GM19328 (cell line): ENCODE measurements around the gene STRIP2.
"Not testable (repeated sequence)": the region's sequence is repeated elsewhere in the genome, so short reads cannot be mapped to it uniquely, and the experiment has no call there.

ENCODE experiments used
- ATAC-seq: cut with Tn5 transposase; IDR thresholded peaks from one replicate; pipeline ENCODE4 v1.9.1; 2021; ENCODE audit warnings: mild to moderate bottlenecking, moderate library complexity; ENCODE audit not compliant: unreplicated experiment

Gene STRIP2

DNA sequence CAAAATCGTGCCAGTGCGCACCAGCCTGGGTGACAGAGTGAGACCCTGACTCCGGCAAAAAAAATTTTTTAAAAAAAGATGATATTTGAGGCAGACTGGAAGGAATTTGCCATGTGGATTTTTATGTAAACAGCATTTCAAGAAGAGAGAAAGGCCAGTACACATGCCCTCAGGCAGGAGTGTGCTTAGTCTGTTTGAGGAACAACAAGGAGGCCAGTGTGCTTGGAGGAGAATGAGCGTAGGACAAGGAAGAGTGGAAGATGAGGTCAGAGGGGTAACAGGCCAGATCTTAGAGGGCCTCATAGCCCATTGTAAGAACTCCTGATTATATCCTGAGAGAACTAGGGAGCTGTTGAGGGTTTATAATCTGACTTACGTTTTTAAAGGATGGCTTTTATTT lies 17.2 kb upstream of the STRIP2 start:
- ATAC-seq = no peak

DNA sequence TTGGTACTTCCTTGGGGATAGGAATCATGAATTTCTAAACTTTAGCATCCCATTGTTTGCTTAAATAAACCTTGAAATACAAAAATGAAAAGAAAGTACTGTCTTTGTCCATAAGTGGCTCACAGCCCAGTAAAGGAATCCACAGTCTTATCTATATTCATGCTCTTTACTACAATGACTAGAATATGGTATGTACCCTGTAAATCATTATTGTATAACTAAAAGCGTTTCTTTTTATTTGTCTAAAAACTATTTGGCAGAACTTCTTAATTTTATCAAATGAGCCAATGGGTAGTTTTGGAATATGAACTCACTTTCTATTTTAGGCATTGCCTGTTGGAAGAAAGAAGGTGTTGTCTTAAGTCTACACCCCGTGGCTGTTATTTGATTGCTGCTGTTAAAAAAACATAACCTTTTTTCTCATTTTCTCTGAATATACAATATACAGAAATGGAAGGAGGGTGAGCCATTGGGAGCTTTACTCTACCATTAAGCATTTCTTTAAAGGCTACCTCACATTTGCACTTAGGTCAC lies 12.4 kb upstream of the STRIP2 start:
- ATAC-seq = no peak

DNA sequence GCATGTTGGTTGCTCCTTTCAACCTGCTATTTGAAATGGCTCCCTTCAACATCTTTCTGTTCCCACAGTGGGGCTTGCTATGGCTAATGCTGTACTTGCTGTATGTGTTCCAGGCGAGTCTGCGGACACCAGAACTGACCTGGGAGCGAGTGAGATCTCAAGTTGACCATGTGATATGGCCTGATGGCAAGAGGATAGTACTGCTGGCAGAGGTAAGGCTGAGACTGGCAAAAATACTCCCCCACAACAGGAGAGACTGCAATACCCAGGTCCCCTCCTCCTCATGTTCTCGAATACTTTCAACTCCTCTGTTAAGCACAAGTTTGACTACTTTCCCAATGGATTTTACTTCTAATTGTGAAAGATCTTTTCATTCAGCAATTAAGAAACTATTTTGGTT lies 11.5 kb upstream of the STRIP2 start:
- ATAC-seq = no peak

DNA sequence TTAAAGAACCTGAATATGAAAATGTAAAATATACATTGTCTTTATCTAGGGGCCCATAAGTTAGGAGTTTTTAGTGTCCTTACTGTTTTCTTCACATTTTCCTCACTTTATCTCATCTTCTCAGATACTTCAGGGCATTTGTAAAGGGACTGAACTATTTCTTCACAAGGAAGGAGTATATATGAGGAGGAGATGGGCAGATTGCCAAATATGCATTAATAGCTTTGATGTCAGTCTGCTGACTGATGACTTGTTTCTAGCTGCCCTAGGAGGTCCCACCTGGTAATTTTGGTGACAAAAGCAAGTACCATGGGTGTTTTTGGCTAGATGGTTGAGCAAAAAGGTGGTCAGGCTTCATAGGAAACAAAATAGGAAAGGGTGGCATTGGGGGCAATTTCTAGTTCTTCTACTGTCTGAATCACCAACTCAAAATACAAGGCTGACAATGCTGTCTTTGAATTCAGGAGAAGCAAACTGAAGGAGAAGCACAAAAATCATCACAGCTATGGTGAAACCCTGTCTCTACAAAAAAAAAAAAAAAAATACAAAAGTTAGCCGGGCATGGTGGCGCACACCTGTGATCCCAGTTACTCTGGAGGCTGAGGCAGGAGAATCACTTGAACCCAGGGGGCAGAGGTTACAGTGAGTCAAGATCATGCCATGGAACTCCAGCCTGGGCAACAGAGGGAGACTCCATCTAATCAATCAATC lies 10.4 kb upstream of the STRIP2 start:
- no peak for ATAC-seq

DNA sequence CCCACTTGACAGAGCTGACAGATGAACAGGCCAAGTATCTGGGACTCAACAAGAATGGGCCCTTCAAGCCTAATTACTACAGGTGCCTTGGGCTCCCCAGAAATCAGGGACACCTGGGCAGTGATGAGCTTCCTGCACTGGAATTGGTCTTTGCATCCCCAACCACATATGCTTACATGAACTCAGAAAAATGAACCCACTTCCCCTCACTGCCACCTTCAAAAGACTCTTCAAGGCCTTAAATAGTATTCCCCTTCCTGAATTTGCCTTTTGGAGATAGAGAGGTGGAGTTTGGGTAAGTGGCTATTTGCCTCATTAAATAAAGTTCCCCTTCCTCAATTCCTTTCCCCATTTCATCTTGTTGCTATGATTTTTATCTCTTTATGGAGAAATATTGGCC lies 7.8 kb upstream of the STRIP2 start:
- no peak for ATAC-seq

DNA sequence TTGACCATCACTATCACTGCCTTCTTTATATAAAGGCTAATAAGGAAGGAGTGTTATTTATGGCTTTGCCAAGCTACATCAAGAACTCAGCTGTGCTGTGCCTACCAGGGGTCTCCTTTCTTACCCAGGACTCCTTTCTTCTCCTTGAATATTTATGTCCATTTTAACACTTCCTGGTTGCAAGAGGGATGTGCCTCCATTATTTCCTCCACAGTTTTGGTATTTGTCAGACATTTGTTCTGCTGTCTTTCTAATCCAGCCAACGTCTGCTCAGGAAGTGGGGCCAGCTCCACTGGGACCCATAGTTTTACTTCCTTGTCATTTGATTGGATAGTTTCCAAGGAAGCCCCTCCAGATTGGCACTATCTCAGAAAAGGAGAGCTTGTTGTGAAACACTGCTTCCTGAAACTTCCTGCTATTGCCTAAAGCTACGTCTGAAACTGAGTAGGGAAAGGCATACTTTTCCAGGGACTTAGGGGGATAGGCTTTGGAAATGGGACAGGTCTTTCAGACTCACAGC lies 6.6 kb upstream of the STRIP2 start:
- no peak for ATAC-seq

DNA sequence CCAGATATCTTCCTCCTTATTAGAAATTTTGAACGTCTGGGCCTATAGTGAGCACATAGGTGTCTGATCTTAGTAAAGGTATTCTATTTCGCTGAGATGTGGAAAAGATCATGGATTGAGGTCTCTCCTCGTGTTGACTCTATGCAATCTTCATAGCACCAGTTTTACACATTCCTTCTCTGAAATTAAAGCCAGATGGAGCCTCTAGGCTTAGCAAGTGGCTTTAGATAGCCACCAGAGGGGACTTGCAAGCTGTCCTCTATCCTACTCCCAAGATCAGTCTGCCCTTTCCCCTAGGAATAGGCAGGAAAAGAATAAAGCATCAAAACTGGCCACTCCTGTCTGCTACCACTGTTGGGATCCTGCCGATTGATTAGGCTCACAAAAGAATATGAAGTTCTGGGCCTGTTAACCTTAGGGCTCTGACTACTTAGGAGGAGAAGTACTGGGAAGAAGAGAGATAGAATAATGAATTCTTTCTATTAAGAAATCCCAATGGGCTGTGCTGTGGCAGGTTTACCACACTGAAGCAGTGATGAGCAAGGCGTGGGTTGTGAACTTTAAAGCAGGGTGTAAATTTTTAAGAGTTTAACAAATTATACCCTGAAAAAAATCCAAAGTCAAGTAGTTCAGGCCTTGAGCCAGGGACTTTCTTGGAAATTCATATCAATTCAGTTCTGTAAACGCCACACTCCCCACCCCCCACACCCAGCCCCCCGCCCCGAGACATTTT lies 2.2 kb upstream of the STRIP2 start:
- no peak for ATAC-seq

DNA sequence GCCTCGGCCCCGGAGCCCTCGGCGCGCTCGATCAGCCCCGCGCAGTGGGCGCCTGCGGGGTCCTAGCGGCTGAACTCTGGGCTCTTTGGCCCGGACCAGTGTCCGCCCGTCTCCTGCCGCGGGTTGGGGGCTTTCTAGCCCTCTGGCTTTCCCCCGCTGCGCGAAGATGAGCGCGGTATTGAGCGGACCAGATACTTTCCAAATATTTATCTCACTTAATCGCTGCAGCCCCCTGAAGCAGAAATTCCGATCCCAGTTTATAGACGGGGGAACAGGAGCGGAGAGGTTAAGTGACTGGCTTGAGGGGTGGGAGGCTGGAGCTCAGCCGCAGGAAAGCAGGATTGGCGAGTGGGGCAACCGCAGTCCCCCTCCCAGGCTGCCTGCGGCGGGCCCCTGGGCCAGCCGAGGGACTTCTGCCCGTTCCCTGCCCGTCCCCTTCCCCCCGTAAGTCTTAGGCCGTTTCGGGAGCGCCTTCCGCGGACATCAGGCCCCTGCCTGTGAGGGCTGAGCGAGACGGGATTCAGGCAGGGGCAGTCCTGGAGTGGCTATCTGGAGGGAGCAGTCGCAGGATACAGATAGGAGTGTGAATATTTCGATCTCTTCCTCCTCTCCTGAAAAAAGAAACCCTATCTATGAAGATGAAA lies 565 bp downstream of the STRIP2 start:
- ATAC-seq = no peak

DNA sequence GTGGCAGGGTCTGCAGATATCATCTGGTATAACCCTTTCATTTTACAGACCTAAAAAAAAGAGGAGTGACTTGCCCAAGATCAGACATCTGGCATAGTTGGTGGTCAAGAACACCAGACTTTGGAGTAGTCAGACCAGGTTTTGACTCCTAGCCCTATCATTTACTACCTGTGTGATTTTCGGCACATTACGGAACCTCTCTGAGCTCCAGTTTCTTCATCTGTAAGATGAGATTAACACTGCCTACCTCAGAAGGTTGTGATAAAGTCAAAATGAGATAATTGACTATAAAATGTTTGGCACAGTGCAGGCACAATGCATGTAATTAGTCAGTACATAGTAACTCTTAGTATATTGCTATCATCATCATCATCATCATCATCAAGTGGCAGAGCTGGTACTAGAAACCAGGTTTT lies 1.2 kb downstream of the STRIP2 start:
- ATAC-seq = no peak

DNA sequence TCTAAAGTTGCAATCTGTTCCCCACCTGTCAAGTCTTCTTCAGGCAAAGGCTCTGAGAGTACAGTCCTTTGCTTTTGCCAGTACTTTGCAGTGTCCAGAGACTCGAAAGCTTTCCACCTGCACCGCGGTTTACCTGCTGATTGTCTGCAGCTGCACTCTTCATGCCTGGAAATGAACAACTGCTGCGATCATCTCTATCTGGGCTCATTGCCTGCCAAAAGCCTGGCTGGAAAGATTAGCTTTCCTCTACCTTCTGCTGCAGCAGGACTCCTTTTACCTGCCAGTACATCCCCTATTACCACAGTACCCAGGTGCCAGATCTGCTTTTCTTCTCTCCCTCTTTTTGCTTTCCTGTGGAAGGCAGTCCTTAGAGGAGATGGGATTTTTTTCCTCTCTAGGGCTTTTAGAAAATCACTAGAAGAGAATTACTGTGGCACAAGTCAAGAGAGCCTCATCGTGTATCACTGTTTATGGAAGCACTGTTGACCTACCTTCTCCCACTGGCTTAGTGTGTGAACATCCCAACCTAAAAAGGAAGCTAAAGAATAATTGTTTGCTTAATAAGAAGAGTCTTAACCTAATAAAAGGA lies 2.2 kb downstream of the STRIP2 start:
- ATAC-seq = no peak

DNA sequence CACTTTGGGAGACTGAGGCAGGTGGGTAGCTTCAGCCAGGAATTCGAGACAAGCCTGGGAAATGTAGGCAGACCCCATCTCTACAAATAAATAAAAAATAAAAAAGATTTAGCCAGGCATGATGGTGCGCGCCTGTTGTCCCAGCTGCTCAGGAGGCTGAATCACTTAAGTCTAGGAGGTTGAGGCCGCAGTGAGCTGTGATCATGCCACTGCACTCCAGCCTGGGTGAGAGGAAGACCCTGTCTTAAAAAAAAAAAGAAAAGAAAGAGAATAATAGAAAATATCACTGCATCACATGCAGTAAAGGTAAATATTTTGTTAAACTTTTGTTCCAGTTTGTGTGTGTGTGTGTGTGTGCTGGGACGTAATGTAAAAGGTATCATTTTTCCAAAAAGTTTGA lies 3.0 kb downstream of the STRIP2 start:
- no peak for ATAC-seq

DNA sequence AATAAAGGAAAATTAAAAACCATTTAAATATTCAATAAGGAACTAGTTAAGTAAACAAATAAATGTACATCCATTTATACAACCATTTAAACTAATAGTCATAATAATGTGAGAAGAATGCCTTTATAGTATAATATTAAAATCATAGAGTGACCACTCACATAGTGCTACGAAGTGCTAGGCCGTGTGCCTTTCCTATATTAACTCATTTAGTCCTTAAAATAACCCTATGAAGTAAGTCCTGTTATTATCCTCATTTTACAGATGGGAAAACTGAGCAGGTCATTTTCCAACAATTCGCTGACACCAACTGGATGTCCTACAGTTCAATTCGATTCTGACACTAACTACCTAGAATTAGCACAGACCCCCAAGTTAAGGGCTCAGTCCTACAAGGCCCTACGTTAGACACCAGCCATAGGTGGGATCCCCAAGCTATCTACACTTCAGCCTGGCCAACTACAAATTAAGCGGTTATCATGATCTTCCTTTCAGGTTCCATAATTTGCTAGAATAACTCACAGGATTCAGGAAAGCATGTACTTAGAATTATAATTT lies 4.1 kb downstream of the STRIP2 start:
- no peak for ATAC-seq

DNA sequence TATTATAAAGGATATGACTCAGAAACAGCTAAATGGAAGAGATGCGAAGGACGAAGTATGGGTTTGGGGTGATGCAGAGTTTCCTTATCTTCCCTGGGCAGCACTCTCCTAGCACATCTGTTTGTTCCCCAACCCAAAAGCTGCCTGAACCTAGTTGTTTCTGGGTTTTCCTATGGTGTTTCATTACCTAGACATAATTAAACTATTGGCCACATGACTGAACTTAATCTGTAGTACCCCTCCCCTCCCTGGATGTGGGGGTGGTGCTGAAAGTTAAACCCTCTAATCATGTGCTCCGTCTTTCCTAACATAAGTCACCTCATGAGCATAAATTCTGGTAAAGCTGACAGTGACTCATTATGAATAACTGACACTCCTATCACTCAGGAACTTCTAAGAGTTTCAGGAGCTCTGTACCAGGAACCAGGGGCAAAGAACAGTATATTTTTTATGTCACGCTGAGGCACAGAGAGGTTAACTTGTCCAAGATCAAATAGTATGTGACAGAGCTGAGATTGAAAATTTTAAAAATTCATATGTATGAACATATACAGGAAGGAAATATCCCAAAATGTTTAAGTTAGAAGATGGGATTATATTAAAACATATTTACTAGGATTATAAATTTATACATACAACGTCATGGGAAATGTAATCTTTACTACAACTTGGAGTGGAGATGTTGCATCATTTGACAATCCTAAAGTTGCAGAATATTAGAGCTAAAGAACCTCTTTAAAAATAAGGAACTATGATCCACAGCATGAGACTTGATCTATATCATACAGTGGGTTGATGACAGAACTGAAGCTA lies 4.8 kb downstream of the STRIP2 start:
- ATAC-seq = no peak

DNA sequence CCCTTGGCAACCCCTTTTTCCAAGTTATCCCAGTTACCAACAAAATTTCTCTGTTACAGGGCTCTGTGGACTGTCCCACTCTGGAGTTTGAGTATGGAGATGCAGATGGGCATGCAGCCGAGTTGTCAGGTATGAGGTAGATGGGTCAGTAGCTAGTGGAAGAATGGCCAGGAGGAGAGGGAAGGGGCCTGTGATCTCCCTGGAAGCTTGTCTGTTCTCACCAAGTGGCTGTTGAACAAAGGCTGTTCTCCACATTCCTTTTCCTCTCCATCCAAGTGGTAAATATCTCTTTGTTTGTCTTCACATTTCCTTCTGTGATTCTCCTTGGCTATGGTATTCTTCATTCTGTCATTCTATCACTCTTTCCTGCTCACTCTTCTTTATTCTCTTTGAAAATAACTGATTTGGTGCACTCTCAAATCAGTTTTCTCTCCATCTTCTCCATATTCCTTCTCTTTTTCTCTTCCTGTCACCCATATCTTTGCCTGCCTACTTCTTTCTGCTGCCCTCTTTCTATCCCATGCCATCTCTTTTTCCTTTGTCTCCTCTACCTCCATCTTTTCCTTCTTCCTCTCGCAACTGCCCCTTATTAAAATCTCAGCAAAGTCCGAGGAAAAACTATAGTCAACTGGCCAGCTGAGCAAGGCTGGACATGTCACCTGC lies 5.9 kb downstream of the STRIP2 start:
- ATAC-seq = no peak

DNA sequence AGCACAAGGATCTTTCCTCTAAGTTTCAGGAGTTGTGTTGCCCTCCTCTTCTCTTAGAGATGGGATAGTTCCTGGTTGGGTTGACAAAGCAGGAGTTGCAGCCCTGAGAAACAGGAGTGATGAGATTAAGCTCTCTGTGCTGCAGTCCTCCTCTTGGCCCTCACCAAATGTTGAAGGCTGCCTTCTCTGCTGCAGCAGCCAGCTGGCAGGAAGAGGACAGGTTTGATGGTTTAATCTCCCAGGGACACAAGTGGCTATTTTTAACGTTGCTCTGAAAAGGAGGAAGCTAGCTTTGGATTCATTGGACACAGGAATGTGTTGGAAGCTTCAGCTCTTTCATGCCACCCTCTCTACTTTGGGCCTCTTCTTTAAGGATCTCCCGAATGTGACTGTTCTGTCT lies 9.4 kb downstream of the STRIP2 start:
- no peak for ATAC-seq

DNA sequence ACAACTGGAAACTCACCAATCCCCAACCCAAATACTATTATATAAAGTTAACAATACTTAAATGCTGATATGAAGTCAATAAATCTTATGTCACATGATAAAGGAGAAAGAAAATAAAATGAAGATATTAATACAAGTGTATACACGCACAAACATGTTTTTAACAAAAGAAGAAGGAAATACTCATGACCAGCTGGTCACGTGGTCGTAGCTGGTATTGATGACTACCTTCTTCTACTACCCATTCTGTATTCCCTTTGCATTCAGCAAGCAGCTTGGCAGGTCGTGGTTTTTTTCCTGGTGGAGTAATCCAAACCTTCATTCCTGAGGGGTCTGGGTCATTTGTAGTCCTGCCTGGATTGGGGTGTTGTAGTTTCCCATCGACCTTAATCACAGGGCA lies 10.5 kb downstream of the STRIP2 start:
- not testable (repeated sequence) for ATAC-seq

DNA sequence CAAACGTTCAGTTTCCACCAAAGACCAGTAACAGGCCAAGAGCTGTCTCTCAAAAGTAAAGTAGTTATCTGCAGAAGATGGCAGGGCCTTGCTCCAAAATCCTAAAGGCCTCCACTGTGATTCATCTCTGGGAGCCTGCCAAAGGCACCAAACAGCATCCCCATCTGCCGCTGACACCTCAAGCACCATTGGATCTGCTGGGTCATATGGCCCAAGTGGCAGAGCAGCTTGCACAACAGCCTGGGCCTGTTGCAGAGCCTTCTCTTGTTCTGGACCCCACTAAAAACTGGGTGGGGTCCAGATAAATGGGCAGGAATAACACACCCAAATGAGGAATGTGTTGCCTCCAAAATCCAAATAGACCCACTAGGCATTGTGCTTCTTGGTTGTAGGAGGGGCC lies 12.7 kb downstream of the STRIP2 start:
- ATAC-seq = not testable (repeated sequence)

DNA sequence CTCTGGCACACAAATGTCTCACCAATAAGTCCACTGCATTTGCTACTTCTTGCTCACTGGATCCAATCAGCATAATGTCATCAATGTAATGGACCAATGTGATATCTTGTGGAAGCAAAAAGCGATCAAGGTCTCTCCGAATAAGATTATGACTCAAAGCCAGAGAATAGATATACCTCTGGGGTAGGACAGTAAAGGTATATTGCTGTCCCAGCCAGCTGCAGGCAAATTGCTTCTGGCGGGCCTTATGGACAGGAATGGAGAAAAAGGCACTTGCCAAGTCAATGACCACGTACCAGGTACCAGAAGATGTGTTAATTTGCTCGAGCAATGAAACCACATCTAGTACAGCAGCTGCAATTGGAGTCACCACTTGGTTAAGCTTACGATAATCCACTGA lies 13.2 kb downstream of the STRIP2 start:
- ATAC-seq = not testable (repeated sequence)

DNA sequence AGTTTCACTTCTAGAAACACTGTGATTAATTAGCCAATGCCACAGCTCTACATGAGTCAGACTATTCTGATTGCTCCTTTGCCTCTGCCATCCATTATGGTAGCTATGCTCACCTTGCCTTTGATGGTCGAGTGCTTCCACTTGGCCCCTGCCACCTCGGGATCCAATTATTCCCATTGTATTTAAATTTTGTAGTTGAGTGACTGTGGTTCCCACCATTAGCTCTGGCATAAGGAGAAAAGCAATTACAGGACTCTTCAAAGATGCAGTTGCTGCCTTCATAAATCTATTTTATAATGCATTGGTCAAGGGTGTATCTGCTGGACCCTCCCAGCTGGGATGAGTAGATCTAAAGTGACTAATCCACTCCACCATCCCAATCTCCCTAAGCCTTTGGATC lies 14.4 kb downstream of the STRIP2 start:
- ATAC-seq = not testable (repeated sequence)

DNA sequence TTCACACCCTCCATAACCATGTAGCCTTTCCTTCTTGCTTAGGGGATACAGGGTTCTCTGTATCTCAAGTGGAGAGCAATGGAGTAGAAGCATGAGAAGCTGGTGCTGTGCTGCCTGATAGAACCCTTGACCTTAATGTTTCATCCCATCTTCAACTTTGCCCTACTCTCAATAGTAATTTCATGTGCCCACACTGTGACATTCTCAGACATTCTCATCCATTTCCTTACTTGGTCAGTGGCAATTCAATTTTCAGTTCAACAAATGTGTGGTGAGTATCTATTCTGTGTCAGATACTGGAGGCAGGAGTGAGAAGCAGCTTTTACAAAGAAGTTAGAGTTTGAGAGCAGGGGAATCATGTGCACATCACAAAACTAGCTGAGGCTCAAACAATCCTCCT lies 16.1 kb downstream of the STRIP2 start:
- ATAC-seq = no peak
